ENCODE measurements around the gene FAM217B.
A peak's percentile ranks its signal among the peaks of the same experiment; 100 is the strongest.

FAM217B gene

GRCh38 chr20:59977086-59977485 is 36.9 kb downstream of the FAM217B start:
- no peak overlapping the region for H3K27ac ChIP-seq
- TF ChIP-seq CTCF (conservative IDR thresholded peaks at IDR 0.05), result no peak

DNA sequence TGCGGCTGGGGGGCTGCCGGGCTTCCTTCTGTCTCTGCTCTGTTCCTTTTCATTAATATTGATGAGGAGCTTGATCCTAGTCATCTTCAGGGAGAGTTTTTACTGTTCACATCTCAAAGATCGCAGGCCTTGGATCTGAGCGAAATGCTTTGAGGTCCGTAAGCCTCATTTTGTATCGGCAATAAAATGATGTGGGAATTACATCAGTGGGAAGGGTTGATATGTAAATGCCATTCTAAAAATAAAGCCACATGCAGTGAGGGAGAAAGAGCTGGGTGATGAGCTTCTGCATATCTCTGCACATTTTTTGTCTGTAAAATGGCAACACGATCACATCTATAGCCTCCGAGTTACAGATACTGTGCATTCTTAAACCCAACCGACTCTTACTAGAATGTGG is 42.9 kb downstream of the FAM217B start:
- no peak overlapping the region for H3K27ac ChIP-seq
- no peak for TF ChIP-seq CTCF (conservative IDR thresholded peaks at IDR 0.05)

DNA sequence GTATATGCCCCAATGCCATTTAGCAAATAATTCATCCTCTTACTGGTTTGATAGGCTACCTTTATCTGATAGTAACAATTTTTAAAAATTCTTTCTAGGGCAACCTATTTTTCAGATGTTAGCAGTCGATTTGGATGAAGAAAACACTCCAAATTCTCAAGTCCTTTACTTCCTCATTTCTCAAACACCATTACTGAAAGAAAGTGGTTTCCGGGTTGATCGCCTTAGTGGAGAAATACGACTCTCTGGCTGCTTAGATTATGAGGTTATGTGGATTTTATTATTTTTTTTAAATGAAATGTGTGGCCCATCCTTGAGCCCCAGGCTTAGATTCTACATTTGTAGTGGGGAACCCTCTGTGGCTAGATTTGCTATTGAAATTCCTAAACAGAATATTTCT is 44.4 kb downstream of the FAM217B start:
- TF ChIP-seq CTCF (conservative IDR thresholded peaks at IDR 0.05), result no peak
- H3K27ac ChIP-seq, result no peak overlapping the region

DNA sequence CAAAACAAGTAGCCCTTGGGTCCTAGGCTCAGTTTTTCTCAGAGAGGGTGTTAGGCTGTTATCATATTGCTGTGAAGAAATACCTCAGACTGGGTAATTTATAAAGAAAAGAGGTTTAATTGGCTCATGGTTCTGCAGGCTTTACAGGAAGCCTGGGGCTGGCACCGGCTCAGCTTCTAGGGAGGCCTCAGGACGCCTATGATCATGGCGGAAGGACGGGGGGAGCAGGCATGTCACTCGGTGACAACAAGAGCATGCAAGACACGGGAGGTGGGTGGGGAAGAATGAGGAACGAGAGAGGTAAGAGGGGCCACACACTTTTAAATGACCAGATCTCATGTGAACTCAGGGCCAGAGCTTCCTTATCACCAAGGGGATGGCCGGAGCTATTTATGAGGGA is 45.0 kb downstream of the FAM217B start:
- no peak for TF ChIP-seq CTCF (conservative IDR thresholded peaks at IDR 0.05)
- H3K27ac ChIP-seq, result no peak overlapping the region

DNA sequence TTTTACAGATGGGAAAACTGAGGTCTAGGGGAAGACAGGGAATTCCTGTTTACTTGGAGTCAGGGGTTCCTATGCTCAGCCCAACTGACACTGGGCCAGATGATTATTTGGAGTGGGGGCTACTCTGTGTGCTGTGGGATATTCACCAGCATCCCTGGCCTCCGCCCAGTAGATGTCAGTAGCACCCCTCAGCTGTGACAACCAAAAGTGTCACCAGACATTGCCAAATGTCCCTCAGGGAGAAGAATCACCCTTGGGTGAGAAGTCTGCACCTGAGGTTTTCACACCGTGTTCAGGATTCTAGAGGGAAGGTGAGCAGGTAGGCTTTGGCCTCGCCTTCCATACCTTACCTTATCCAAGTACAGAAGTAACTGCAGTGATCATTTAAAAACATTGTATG is 45.7 kb downstream of the FAM217B start:
- TF ChIP-seq CTCF (conservative IDR thresholded peaks at IDR 0.05), result peak; percentile 62
- no peak overlapping the region for H3K27ac ChIP-seq

GRCh38 chr20:59987135-59987534 is 46.9 kb downstream of the FAM217B start:
- no peak overlapping the region for H3K27ac ChIP-seq
- TF ChIP-seq CTCF (conservative IDR thresholded peaks at IDR 0.05), result no peak

- TF ChIP-seq CTCF (conservative IDR thresholded peaks at IDR 0.05), result no peak
- peak overlapping the region; percentile 22; the same call in 1 of the 2 replicates for H3K27ac ChIP-seq
Observed at GRCh38 chr20:59988141-59988540, 48.0 kb downstream of the FAM217B start.
